Prostate gland (tissue), 2 donors: ENCODE data around the gene ZNF667. TPM values are rescaled to one million over a fixed set of nuclear protein-coding genes. Genes with fewer than 3 reads are reported as not detected.
A peak's percentile ranks its signal among the peaks of the same experiment; 100 is the strongest.

Experiments used
- DNase-seq: peaks from one replicate; pipeline ENCODE4 v3.0.0-alpha.2; 2019; ENCODE audit warnings: low spot score
- H3K27ac ChIP-seq, 2 donors: fragments of 200-600 bp; sonication (generic); 2 replicates each; pipeline ENCODE4 v1.5.1; 2017 to 2019
- H3K27me3 ChIP-seq: fragments of 200-600 bp; sonication (generic); replicated peaks from 2 replicates; pipeline ENCODE4 v1.5.1; 2019; ENCODE audit not compliant: insufficient read depth
- H3K36me3 ChIP-seq, 2 donors: fragments of 200-600 bp; sonication (generic); 1 replicate in 1 of 2; 2 replicates in 1 of 2; pipeline versions ENCODE4 v1.5.1 to v1.8.1; 2017 to 2019
- H3K4me1 ChIP-seq: fragments of 200-600 bp; sonication (generic); replicated peaks from 2 replicates; pipeline ENCODE4 v1.5.1; 2019
- H3K4me3 ChIP-seq, 2 donors: fragments of 200-600 bp; sonication (generic); 2 replicates each; pipeline ENCODE4 v1.5.1; 2017 to 2019
- H3K9me3 ChIP-seq: fragments of 200-600 bp; sonication (generic); 2 replicates; pipeline ENCODE4 v1.5.1; 2017
- CTCF ChIP-seq, 4 experiments: fragments of 200-600 bp in 2 of 4; fragments of 450-650 bp in 2 of 4; sonication (generic) in 2 of 4; IDR thresholded peaks; 1 replicate in 3 of 4; 2 replicates in 1 of 4; pipeline ENCODE4 v1.5.1; 2016 to 2019; ENCODE audit warnings: antibody characterized with exemption in 4 of 4, mild to moderate bottlenecking in 2 of 4, moderate library complexity in 2 of 4
- POLR2A ChIP-seq: fragments of 450-650 bp; IDR thresholded peaks from one replicate; pipeline ENCODE4 v1.6.1; 2016; ENCODE audit warnings: antibody characterized with exemption, mild to moderate bottlenecking
- POLR2AphosphoS5 ChIP-seq: sonication (generic); formaldehyde crosslinking; IDR thresholded peaks from one replicate; pipeline ENCODE4 v1.6.1; 2017; ENCODE audit warnings: antibody characterized with exemption
- WGBS: methylation state at CpG from one replicate; pipeline ENCODE4 v1.1.5; 2018; 5-methylcytosine and 5-hydroxymethylcytosine counted together
- intact Hi-C: fragments of 100-400 bp; cut with DNase I; formaldehyde crosslinking; loops from one replicate; pipeline ENCODE4 v1.14.2; 2022
- total RNA-seq, 2 donors: library from RNA; depleted of rRNA; stranded (reverse); fragments of >200 nt; gene quantifications; one replicate each; pipeline ENCODE4 v1.1.0, GENCODE V29; 2016

ZNF667 gene
- total RNA-seq, result 1 to 10 TPM; 5.5 to 7.6 TPM

GRCh38 chr19:56476651-56477428 lies at the start of gene ZNF667:
Gene ZNF667 (minus strand): TSS chr19:56477345. CDS start chr19:56462370, 14,975 bp downstream.
- under 1% methylated on average over 45 of the region's 69 CpGs for WGBS

GRCh38 chr19:56525214-56525860 lies 48.2 kb upstream of the ZNF667 start:
- DNase-seq, result no peak
- intact Hi-C loops, result no loop called here

More at GRCh38 chr19:56476651-56477428, at the start of gene ZNF667:
- DNase-seq, result peak; percentile 6
- TF ChIP-seq CTCF (IDR thresholded peaks at IDR 0.05) (no peak), POLR2AphosphoS5 (no peak), POLR2A (no peak)
- intact Hi-C loops, result loop anchor here (2.0 kb wide), 1 partner anchor 84 kb away; the partner anchor contains the start of gene ZNF582
- Histone ChIP-seq H3K4me1 (no peaks in the 10 kb centered on the region), H3K9me3 (no peaks in the 10 kb centered on the region), H3K36me3 (no peaks in the 10 kb centered on the region), H3K27ac (peak within 1 kb of the TSS; percentile 82 to 84), H3K27me3 (no peaks in the 10 kb centered on the region), H3K4me3 (peak within 1 kb of the TSS; percentile 46 to 69)

GRCh38 chr19:56508290-56508778 lies 31.2 kb upstream of the ZNF667 start:
- TF ChIP-seq POLR2A (no peak), POLR2AphosphoS5 (no peak), CTCF (IDR thresholded peaks at IDR 0.05) (no peak)
- Histone ChIP-seq H3K9me3 (no peaks in the 10 kb centered on the region), H3K4me3 (peak overlapping the region; percentile 71), H3K27ac (peak overlapping the region; percentile 96 to 98), H3K27me3 (no peaks in the 10 kb centered on the region), H3K36me3 (peaks cover 0 to 3% of the 10 kb centered on the region in 2 donors), H3K4me1 (peaks cover 3% of the 10 kb centered on the region)
- WGBS, result 5% methylated on average over 17 of the region's 17 CpGs
- DNase-seq, result peak; percentile 16
- intact Hi-C loops, result no loop called here

More at GRCh38 chr19:56525214-56525860, 48.2 kb upstream of the ZNF667 start:
- Histone ChIP-seq H3K4me3 (no peak overlapping the region), H3K4me1 (no peaks in the 10 kb centered on the region), H3K27me3 (no peaks in the 10 kb centered on the region), H3K36me3 (no peaks in the 10 kb centered on the region), H3K27ac (no peak overlapping the region), H3K9me3 (no peaks in the 10 kb centered on the region)
- 83% methylated on average over 4 of the region's 4 CpGs for WGBS
- TF ChIP-seq POLR2A (no peak), CTCF (IDR thresholded peaks at IDR 0.05) (no peak), POLR2AphosphoS5 (no peak)

- peak; percentile 99 for DNase-seq
- TF ChIP-seq CTCF (IDR thresholded peaks at IDR 0.05) (no peak), POLR2A (peak; percentile 37), POLR2AphosphoS5 (peak; percentile 94)
- Histone ChIP-seq H3K4me3 (peak within 1 kb of the TSS; percentile 71), H3K9me3 (no peaks in the 10 kb centered on the region), H3K4me1 (peaks cover 3% of the 10 kb centered on the region), H3K27me3 (no peaks in the 10 kb centered on the region), H3K36me3 (no peaks in the 10 kb centered on the region), H3K27ac (peak within 1 kb of the TSS; percentile 96 to 98)
- intact Hi-C loops, result loop anchor here (1.0 kb wide), 1 partner anchor 31 kb away; the partner anchor contains the start of gene ZFP28
- WGBS, result 2% methylated on average over 73 of the region's 74 CpGs
Observed at GRCh38 chr19:56507446-56508289, 30.5 kb upstream of the ZNF667 start, which contains the start of gene ZNF471. Gene ZNF471 (plus strand): TSS chr19:56507855. CDS start chr19:56511572, 3,717 bp downstream.
